ENCODE data around the gene GNAS-AS1.

GNAS-AS1 gene

DNA sequence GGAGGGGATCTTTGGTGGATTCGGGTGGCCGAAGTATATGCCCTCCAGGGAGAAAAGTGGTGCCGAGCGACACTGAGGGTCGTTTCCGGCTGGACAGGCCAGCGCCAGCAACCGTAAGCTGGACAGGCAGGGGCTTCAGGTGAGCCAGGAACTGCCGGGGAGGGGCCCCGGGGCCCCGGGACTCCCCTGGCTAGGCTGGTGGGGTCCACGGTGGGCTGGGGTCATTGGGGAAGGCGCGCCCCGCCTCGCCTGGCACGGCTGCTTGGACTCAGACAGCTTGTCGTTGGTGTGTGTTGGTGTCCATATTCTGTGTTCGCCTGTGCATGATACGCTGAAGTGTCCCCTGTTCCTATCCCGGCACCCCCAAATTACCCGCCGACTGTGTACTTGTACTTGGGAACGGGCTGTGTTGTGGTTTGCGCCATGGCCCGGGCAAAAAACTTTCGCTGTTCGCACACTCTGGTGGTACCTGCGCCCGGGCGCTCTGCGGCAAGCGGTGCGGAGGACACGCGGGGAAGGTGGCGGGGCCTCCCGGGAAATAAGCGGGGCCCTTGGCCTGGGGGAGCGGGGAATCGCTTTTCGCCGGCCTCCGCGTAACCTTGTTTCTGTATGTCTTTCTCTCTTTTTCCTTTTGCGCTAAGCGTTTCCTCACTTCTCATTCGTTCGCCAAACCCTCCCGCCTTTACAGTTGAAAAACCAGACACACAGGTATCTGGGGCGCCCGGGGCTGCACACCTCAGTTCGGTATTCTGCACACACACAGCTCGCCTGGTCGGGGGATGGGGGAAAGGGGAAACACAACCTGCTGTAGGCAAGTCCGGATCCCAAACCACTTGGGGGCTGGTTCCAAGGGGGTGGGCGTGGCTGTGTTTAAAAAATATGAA, 5.0 kb upstream of the GNAS-AS1 start:
- no peak for DNase-seq (ENCODE audit: low spot score)

DNA sequence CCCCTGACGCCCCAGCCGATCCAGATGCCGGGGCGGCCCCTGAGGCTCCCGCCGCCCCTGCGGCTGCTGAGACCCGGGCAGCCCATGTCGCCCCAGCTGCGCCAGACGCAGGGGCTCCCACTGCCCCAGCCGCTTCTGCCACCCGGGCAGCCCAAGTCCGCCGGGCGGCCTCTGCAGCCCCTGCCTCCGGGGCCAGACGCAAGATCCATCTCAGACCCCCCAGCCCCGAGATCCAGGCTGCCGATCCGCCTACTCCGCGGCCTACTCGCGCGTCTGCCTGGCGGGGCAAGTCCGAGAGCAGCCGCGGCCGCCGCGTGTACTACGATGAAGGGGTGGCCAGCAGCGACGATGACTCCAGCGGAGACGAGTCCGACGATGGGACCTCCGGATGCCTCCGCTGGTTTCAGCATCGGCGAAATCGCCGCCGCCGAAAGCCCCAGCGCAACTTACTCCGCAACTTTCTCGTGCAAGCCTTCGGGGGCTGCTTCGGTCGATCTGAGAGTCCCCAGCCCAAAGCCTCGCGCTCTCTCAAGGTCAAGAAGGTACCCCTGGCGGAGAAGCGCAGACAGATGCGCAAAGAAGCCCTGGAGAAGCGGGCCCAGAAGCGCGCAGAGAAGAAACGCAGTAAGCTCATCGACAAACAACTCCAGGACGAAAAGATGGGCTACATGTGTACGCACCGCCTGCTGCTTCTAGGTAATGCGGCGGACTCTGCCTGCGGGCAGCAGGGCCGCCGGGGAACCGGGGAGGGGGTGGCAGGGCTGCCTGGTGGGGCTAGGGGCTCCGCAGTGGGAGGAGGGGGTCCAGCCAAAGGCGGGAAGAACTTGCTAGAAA, 4.2 kb upstream of the GNAS-AS1 start:
- DNase-seq (ENCODE audit: low spot score) = no peak

DNA sequence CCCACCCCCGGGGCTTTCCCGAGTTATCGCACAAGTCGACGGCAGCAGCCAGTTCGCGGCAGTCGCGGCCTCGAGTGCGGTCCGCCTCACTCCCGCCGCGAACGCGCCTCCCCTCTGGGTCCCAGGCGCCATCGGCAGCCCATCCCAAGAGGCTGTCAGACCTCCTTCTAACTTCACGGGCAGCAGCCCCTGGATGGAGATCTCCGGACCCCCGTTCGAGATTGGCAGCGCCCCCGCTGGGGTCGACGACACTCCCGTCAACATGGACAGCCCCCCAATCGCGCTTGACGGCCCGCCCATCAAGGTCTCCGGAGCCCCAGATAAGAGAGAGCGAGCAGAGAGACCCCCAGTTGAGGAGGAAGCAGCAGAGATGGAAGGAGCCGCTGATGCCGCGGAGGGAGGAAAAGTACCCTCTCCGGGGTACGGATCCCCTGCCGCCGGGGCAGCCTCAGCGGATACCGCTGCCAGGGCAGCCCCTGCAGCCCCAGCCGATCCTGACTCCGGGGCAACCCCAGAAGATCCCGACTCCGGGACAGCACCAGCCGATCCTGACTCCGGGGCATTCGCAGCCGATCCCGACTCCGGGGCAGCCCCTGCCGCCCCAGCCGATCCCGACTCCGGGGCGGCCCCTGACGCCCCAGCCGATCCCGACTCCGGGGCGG, 3.4 kb upstream of the GNAS-AS1 start:
- no peak for DNase-seq (ENCODE audit: low spot score)

DNA sequence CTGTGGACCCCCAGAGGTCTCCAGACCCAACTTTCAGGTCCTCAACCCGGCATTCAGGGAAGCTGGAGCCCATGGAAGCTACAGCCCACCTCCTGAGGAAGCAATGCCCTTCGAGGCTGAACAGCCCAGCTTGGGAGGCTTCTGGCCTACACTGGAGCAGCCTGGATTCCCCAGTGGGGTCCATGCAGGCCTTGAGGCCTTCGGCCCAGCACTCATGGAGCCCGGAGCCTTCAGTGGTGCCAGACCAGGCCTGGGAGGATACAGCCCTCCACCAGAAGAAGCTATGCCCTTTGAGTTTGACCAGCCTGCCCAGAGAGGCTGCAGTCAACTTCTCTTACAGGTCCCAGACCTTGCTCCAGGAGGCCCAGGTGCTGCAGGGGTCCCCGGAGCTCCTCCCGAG, 2.8 kb upstream of the GNAS-AS1 start:
- DNase-seq (ENCODE audit: low spot score) = no peak

DNA sequence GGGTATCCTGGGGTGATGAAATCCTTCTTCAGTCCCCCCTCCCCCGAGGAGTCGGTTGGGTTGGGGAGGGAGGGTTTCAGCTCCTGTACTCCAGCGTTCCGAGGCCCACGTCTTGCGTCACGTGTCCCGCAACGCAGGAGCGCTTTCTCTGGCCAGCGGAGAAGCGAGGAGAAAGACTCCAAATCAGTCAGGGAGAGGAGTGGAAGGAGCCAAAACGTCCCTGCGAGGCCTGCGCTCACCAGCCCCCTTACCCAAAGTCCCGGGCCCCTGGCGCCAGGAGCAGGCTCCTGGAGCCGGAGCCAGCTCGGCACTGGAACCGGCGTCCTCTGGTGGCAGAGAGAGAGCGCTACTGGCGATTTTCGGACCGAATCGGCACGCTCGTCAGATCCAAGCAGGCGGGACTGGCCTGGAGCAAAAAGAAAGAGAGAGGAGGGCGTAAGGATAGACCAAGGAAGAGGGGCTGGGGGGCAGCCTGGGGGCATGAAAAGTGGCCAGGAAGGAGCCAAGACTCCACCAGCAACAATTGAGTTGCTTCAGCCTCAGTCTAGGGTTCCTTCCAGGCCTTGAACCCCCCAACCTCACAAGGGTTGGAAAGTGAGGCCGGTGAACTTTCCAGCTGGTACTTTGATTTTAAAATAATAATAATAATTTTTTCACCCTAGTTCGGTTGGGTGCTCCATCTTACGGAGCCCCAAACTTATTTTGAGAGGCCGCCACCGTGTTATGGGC, 2.0 kb upstream of the GNAS-AS1 start, which contains the start of gene GNAS:
TSS of gene GNAS (plus strand) at position 174 of the 729 bp plus-strand sequence.
- DNase-seq (ENCODE audit: low spot score) = peak; percentile 79

DNA sequence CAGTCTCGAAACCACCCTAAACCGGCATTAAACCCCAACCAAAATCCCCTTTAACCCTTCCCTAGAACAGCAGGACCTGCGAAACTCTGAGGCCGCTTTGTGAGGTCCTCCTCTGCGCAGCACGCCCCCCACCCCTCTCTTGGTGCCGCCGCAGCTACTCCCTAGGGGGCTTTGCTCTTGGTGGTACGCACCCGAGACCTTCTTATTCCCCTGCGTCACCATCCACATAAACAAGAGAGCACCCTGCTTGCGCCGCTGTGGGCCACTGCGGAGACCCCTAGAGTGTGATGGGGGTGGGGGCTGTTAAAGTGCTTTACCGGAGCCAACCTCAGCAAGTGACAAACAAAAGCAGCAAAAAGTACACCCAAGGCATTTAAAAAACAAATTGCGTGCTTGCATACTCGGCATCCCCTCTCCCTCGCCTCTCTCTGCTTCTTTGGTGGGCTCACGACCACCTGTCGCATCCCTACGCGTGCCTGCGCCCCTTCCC, 1.3 kb upstream of the GNAS-AS1 start:
- DNase-seq (ENCODE audit: low spot score) = no peak

DNA sequence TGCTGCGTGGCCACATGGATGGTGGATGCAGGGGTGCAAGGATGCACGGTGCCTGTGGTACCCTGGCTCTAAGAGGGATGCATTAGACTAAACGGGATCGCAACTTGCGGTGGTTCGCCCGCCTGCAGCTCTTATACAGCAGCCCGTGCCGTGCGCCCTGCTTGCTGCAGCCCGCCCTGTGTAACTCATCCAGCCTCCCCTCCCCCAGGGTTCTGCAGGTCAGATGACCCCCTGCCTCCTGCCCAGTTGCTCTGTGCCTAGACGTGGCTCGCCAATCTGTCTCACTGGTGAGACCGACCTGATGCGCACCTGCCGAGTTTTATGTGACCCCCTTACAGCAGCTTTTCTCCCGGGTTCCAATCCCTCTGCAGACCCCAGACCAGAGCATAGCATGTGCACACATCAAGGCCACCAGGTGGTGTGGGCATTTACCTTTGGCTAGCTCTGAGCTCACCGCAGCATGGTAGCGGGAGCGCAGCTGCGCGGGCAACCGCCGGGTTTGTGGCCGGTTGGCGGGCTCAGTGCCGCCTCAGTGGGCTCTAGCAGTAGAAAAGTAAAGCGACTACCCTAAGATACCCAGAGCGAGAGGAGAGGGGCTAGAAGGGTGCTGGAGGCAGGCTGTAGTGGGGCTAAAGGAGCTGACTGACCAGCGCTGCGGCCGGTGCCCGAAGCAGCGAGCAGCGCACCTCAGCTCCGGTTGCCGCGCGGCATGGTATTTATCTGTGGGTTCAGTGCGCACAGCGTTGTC, 693 bp upstream of the GNAS-AS1 start:
- no peak for DNase-seq (ENCODE audit: low spot score)

DNA sequence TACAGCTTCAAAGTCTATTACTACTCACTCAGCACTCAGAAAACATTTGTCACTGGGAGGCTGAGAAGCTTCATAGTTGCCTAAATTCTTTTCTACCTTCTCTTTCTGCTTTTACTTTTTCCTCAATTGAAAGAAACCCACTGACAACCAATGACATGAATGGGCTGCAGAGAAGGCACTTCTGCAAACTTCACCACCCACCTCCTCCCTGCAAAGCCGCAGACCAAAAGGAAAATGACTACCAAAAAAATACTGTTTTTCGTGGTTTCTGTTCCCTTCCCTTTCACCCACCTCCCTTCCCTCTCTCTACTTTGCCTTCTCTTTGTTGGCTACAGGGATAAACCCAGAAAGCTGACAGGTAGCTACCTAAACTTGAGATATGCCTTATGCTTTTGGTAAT, 3.2 kb downstream of the GNAS-AS1 start:
- DNase-seq (ENCODE audit: low spot score) = no peak

DNA sequence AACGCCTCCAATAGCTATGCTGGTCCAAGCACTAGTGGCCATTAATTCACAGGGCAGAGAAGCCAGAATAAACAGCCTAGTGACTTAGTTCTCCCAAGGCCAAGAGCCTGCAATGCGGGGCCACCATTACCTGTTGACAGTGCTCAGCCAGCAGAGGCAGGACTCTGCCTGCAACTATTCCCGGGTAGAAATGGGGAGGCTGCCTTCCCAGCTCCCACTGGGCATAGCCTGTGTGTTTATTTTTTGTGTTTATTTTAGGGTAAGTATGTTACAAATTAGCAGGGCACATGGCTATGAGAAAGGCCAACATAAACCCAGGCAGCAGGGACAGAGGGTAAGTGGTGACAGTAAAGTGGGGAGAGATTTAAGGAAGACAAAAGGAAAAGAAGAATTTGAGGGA, 5.0 kb downstream of the GNAS-AS1 start:
- no peak for DNase-seq (ENCODE audit: low spot score)

DNA sequence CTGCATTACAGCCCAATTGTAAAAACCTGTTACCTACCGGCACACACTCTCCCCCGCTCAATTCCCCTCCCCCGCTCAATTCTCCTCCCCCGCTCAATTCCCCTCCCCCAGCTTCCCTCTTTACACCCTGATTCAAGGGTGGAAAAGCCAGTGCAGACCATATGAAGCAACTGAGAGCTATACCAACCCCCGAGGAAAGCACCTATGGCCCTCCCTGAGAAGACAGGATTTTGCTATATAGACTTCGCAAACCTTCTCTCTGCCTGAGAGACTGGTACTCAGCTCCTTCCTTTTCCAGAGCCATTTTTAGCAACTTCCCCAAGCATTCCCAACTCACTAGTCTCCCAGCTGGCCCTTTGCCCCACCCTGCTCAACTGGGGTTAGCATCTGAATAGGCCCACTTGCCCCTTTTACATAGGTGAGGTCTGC, 7.6 kb downstream of the GNAS-AS1 start:
- no peak for DNase-seq (ENCODE audit: low spot score)

DNA sequence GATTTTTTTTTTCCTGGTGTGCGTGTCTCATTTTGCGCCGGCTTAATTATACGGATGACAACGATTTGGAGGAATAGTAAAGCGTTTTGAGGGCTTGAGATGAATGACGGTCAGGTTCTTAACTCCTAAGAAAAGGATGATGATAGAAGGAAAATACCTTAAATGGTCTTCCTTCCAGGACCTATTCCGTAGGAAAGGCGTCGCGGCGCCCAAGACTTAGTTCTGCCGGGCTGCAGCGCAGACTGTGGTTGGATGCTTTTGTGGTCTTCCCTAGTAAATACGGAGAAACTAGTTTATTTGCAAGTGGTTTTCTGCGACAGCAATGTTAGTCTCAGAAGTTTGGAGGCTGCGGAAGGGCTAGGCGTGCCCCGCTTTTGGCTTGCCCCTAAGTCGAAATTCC, 8.4 kb downstream of the GNAS-AS1 start:
- DNase-seq (ENCODE audit: low spot score) = no peak

DNA sequence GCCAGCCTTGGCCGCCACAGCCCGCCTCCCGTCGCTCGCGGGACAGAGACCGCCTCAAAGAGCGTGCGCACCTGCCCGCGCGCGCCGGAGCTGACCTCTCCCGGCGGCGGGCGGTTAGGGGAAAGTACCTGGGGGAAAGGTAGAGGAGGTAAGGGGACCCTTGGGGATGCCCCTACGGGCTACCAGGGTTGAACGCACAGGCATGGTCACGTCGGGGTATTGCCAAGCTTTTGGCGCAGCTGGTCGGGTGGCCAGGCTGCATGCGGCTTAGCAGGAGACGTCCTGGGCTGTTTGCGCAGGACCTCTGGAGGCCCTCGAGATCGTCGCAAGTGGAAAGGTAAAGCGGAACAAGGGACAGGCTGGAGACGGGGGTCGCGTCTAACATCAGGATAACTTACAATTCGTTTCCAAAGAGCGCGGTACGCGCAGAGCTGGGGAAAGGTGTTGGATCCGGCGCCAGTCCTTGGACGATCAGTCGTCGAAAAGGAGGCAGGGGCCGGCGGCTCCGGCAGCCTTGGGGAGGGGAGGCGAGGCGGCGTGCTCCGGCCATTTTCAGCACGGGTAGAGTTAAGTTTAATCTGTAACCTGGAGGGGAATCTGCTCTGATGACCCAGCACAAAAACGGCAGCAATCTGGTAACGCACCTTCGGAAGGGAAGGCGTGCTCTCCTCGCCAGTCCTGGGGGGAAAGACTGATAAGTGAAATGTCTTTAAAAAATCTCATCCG, 9.0 kb downstream of the GNAS-AS1 start:
- no peak for DNase-seq (ENCODE audit: low spot score)

DNA sequence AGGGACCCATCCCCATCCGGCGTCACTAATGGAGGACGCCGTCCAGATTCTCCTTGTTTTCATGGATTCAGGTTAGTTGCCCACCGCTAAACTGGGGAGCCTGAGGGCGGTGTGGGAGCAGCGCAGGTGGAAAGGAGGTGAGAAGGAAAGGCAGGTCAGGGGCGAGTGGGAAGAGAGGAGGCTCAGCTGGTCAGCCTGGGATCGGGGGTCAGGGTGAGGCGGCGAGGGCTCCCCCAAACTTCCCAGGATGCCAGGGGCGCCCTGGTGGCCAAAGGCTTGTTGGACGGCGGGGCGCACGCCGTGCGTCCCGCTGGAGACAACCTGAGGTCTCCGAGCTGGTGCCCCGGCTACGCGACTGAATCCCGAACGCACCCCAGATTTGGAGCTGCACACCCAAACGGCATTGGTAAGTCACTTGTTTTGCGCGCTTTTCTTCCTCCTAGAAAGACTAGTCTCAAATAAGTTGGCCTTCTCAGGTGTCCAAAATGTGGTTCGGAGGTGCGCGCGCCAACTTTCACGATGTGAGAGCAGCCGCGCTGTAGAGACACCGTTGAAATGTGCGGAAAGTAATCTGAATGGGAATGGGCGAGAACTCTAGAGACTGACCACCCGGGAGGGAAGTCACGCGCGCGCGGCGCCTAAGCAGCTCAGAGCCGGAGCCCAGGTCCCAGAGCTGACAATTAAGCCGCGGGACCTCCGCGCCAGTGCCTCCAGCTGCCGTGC, 9.7 kb downstream of the GNAS-AS1 start:
- DNase-seq (ENCODE audit: low spot score) = no peak

DNA sequence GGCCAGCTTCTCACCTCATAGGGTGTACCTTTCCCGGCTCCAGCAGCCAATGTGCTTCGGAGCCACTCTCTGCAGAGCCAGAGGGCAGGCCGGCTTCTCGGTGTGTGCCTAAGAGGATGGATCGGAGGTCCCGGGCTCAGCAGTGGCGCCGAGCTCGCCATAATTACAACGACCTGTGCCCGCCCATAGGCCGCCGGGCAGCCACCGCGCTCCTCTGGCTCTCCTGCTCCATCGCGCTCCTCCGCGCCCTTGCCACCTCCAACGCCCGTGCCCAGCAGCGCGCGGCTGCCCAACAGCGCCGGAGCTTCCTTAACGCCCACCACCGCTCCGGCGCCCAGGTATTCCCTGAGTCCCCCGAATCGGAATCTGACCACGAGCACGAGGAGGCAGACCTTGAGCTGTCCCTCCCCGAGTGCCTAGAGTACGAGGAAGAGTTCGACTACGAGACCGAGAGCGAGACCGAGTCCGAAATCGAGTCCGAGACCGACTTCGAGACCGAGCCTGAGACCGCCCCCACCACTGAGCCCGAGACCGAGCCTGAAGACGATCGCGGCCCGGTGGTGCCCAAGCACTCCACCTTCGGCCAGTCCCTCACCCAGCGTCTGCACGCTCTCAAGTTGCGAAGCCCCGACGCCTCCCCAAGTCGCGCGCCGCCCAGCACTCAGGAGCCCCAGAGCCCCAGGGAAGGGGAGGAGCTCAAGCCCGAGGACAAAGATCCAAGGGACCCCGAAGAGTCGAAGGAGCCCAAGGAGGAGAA, 10.5 kb downstream of the GNAS-AS1 start:
- DNase-seq (ENCODE audit: low spot score) = no peak

DNA sequence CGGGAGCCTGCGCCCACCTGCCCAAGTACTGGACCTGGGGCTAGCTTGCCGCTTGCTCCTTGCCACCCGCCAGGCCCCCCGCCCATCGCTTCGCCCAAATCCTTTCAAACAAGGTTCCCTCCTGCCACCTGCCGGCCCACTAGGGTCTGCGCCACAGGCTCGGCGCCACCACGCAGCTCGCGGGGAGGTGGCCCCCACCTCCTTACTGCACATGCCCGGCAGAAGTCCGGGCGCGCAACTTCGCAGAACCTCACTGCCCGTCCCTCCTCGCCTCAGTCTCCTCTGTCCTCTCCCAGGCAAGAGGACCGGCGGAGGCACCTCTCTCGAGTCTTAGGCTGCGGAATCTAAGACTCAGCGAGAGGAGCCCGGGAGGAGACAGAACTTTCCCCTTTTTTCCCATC, 11.2 kb downstream of the GNAS-AS1 start:
- DNase-seq (ENCODE audit: low spot score) = no peak

DNA sequence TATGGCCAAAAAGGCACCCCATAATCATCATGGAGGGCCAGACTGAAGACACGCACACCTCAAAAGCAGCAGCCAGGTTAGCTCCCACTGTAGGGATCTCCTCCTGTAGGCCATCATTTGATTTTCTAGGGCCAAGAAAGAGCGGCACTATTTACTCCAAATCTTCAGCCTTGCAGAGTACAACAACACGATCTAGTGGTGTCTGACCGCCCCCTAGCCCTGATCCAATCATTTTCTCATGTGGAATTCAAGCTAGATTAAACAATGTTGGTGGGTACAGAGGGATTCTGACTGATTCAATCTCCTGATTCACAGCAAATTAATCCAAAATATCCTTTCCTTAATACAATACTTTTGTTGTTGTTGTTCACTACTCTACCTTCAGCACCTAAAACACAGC, 12.5 kb downstream of the GNAS-AS1 start:
- no peak for DNase-seq (ENCODE audit: low spot score)

DNA sequence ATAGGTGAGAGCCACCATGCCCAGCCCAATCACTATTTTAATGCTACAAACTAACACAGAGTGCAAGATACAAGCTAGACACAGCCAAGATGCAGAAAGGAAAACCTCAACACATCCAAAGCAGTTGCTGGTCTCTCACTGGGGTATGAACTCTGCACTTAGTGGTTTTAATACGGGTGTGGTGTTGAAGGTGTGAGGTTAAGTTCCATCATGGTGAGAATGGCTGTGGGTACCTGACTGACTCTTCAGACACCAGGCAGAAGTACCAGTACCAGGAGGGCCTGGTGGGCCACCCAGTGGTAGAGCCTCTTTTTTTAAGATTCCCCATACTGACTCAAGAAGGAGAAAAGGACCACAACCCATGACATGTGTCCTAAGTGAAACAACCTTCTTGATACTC, 13.0 kb downstream of the GNAS-AS1 start:
- DNase-seq (ENCODE audit: low spot score) = no peak

DNA sequence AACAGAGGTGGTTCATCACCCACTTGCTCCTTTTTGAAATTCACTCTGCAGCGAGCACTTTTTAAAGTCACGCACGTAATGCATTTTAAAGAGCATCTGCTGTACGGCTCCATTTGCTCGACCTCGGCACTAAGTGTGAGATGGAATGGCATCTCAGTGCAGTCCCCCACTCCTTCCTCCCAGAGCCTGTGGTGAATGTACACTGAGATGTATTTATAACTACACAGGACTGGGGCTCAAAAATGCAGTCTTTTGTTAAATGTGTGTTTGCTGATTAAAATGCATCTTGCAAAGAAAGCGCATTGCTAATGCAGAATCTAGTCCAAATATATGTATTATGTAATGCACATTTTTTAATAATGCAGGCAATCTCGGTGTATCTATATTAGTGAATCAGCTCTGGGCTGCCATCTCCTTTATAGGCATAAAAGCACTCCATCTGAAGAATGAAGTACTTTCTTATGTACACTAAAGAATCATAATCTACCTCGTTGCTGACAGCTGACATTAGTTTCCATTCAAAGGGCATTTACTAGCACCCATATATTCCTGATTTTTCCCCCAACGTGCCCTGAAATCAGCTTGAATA, 14.0 kb downstream of the GNAS-AS1 start:
- no peak for DNase-seq (ENCODE audit: low spot score)

All from HuH-7 (cell line).